SK-N-SH (cell line): ENCODE data around the gene ZDHHC11B. TPM values are rescaled to one million over a fixed set of nuclear protein-coding genes. Genes with fewer than 3 reads are reported as not detected.

Experiments
- CTCF ChIA-PET: fragments of 300-600, 350-600 bp; formaldehyde crosslinking; extraction: SDS; loops from one replicate; lab custom pipeline; 2021; lab: Yijun Ruan, JAX
- POLR2A ChIA-PET: fragments of 350-600 bp; sonication (Branson Sonifier 250); formaldehyde crosslinking; extraction: SDS; loops from one replicate; lab custom pipeline; 2020; ENCODE audit warnings: antibody characterized with exemption, inconsistent platforms; lab: Yijun Ruan, JAX
- DNase-seq: peaks from one replicate; pipeline ENCODE4 v3.0.0; 2012
- H2AFZ ChIP-seq: fragments of 200-600 bp; sonication (generic); 2 replicates; pipeline ENCODE4 v1.8.1; 2016; ENCODE audit warnings: antibody characterized with exemption, mild to moderate bottlenecking, low read depth
- H3F3A ChIP-seq: fragments of 200-600 bp; sonication (generic); replicated peaks from 2 replicates; pipeline ENCODE3; 2016; ENCODE audit warnings: antibody characterized with exemption, mild to moderate bottlenecking; ENCODE audit not compliant: insufficient read depth
- H3K27ac ChIP-seq, 2 experiments: fragments of 200-500 bp in 1 of 2; fragments of 200-600 bp in 1 of 2; sonication (Bioruptor generic) in 1 of 2; sonication (generic), shearing (Covaris generic) in 1 of 2; 2 replicates each; pipeline versions ENCODE4 v1.5.1 to v1.6.1; 2014 to 2016; ENCODE audit warnings: low read depth in 2 of 2, inconsistent platforms in 1 of 2, low read length in 1 of 2, mild to moderate bottlenecking in 1 of 2, mixed read lengths in 1 of 2
- H3K27me3 ChIP-seq: fragments of 200-600 bp; sonication (generic), shearing (Covaris generic); 2 replicates; pipeline ENCODE4 v1.6.1; 2016; ENCODE audit warnings: mixed run types; ENCODE audit not compliant: insufficient read depth
- H3K36me3 ChIP-seq, 2 experiments: fragments of 200-500 bp in 1 of 2; fragments of 200-600 bp in 1 of 2; sonication (Bioruptor generic) in 1 of 2; sonication (generic) in 1 of 2; replicated peaks in 1 of 2; 2 replicates each; pipeline versions ENCODE3 to v1.5.1; 2014 to 2016; ENCODE audit warnings: low read length in 1 of 2, mild to moderate bottlenecking in 1 of 2; ENCODE audit not compliant: insufficient read depth in 2 of 2, control insufficient read depth in 1 of 2
- H3K4me1 ChIP-seq, 2 experiments: fragments of 200-500 bp in 1 of 2; fragments of 200-600 bp in 1 of 2; sonication (Bioruptor generic) in 1 of 2; sonication (generic), shearing (Covaris generic) in 1 of 2; 2 replicates each; pipeline versions ENCODE4 v1.5.1 to v1.6.1; 2014 to 2016; ENCODE audit warnings: low read depth in 1 of 2, low read length in 1 of 2, mixed run types in 1 of 2; ENCODE audit not compliant: insufficient read depth in 2 of 2, control insufficient read depth in 1 of 2
- H3K4me2 ChIP-seq: fragments of 200-600 bp; sonication (generic), shearing (Covaris generic); 2 replicates; pipeline ENCODE4 v1.6.1; 2017; ENCODE audit warnings: mixed run types
- H3K4me3 ChIP-seq, 2 experiments: fragments of 200-500 bp in 1 of 2; fragments of 200-600 bp in 1 of 2; sonication (Bioruptor generic) in 1 of 2; sonication (generic), shearing (Covaris generic) in 1 of 2; 2 replicates each; pipeline versions ENCODE4 v1.5.1 to v1.8.1; 2014 to 2016; ENCODE audit warnings: low read depth in 2 of 2, inconsistent platforms in 1 of 2, low read length in 1 of 2, mild to moderate bottlenecking in 1 of 2, mixed read lengths in 1 of 2, moderate library complexity in 1 of 2
- H3K79me2 ChIP-seq: fragments of 200-600 bp; sonication (generic); 2 replicates; pipeline ENCODE4 v1.8.1; 2017; ENCODE audit warnings: mild to moderate bottlenecking; ENCODE audit not compliant: insufficient read depth
- H3K9ac ChIP-seq: fragments of 200-600 bp; sonication (generic); 2 replicates; pipeline ENCODE4 v1.6.1; 2017; ENCODE audit warnings: mixed run types
- H3K9me2 ChIP-seq: fragments of 200-600 bp; sonication (generic); 2 replicates; pipeline ENCODE4 v1.6.1; 2017; ENCODE audit warnings: mixed run types
- H3K9me3 ChIP-seq: fragments of 200-600 bp; sonication (generic); 2 replicates; pipeline ENCODE4 v1.6.1; 2017; ENCODE audit warnings: mixed run types, mild to moderate bottlenecking, moderate library complexity
- H4K20me1 ChIP-seq: fragments of 200-600 bp; sonication (generic); 2 replicates; pipeline ENCODE4 v1.6.1; 2017; ENCODE audit warnings: mild to moderate bottlenecking, mixed run types; ENCODE audit not compliant: insufficient read depth
- CHD2 ChIP-seq: fragments of 150-350 bp; IDR thresholded peaks from 2 replicates; pipeline ENCODE4 v1.6.1; 2018; ENCODE audit warnings: low read length; ENCODE audit not compliant: partially characterized antibody
- ELF1 ChIP-seq: IDR thresholded peaks from 2 replicates; pipeline ENCODE4 v1.4.0; 2012
- EZH2phosphoT487 ChIP-seq: fragments of 200-600 bp; sonication (generic); IDR thresholded peaks from 2 replicates; pipeline ENCODE4 v1.6.1; 2017; ENCODE audit warnings: low read depth, mixed run types, mild to moderate bottlenecking, antibody characterized with exemption, moderate library complexity, borderline replicate concordance
- GATA2 ChIP-seq: sonication (generic); formaldehyde crosslinking; IDR thresholded peaks from 2 replicates; pipeline ENCODE4 v1.5.0; 2020; ENCODE audit warnings: mild to moderate bottlenecking, missing genetic modification reagents
- JUND ChIP-seq: IDR thresholded peaks from 2 replicates; pipeline ENCODE4 v1.4.0; 2012
- MEF2A ChIP-seq: IDR thresholded peaks from 2 replicates; pipeline ENCODE4 v1.4.0; 2012; ENCODE audit warnings: low read depth, borderline replicate concordance
- POLR2AphosphoS5 ChIP-seq: IDR thresholded peaks from 2 replicates; pipeline ENCODE4 v1.6.1; 2012; ENCODE audit warnings: low read depth, low read length
- RFX5 ChIP-seq: IDR thresholded peaks from 2 replicates; pipeline ENCODE4 v1.6.1; 2012; ENCODE audit warnings: mild to moderate bottlenecking, improper control_type of control experiment, low read length
- SIN3A ChIP-seq: IDR thresholded peaks from 2 replicates; pipeline ENCODE4 v1.6.1; 2012; ENCODE audit warnings: low read depth, mild to moderate bottlenecking, low read length, moderate library complexity, borderline replicate concordance
- SMC3 ChIP-seq: IDR thresholded peaks from 2 replicates; pipeline ENCODE4 v1.6.1; 2012; ENCODE audit warnings: low read depth, low read length, improper control_type of control experiment
- YY1 ChIP-seq: IDR thresholded peaks from 2 replicates; pipeline ENCODE4 v1.4.0; 2012; ENCODE audit warnings: low read depth, mild to moderate bottlenecking
- ZBTB33 ChIP-seq: IDR thresholded peaks from 2 replicates; pipeline ENCODE4 v1.4.0; 2012; ENCODE audit warnings: low read depth, borderline replicate concordance
- WGBS: methylation state at CpG from one replicate; pipeline ENCODE4 v1.1.6; 2017; ENCODE audit warnings: low lambda C conversion rate; 5-methylcytosine and 5-hydroxymethylcytosine counted together
- polyA plus RNA-seq, 3 experiments: library from polyadenylated mRNA; depleted of rRNA; stranded (reverse); fragments of >200 nt; gene quantifications; 2 replicates each; pipeline ENCODE4 v1.2.3, GENCODE V29; 2012
- TF ChIP-seq, protein P1 (sequence below): fragments of 150-350 bp; IDR thresholded peaks from 2 replicates; pipeline ENCODE4 v1.6.1; 2016; ENCODE audit warnings: mild to moderate bottlenecking, low read depth, low read length

Gene ZDHHC11B
- polyA plus RNA-seq, 1 of the 3 experiments (the other 2 are of a cell fraction): not detected

- Histone ChIP-seq H3K27ac (no peak overlapping the region), H3K9me3 (no peaks in the 10 kb centered on the region), H2AFZ (no peak overlapping the region), H3K4me3 (no peak overlapping the region), H3K27me3 (no peaks in the 10 kb centered on the region), H3K4me2 (no peak overlapping the region), H3K9me2 (no peaks in the 10 kb centered on the region), H3K9ac (no peak overlapping the region), H4K20me1 (0 out of 2 replicates have a peak, but pooled peaks cover under 1% of the 10 kb centered on the region), H3K79me2 (no peaks in the 10 kb centered on the region), H3K36me3 (peaks cover 0 to 2% of the 10 kb centered on the region in 2 experiments), H3F3A (no peaks in the 10 kb centered on the region), H3K4me1 (no peaks in the 10 kb centered on the region; a peak in 1 of 4 replicates)
- CTCF ChIA-PET: interaction anchor here (1.7 kb wide), 1 partner anchor 237 kb away, joined by 6 read pairs; no protein-coding TSS in a partner anchor
- DNase-seq: no peak
- TF ChIP-seq RFX5 (no peak), JUND (no peak), YY1 (no peak), POLR2AphosphoS5 (no peak), EZH2phosphoT487 (no peak), SIN3A (no peak), GATA2 (no peak)
- TF ChIP-seq, protein P1, sequence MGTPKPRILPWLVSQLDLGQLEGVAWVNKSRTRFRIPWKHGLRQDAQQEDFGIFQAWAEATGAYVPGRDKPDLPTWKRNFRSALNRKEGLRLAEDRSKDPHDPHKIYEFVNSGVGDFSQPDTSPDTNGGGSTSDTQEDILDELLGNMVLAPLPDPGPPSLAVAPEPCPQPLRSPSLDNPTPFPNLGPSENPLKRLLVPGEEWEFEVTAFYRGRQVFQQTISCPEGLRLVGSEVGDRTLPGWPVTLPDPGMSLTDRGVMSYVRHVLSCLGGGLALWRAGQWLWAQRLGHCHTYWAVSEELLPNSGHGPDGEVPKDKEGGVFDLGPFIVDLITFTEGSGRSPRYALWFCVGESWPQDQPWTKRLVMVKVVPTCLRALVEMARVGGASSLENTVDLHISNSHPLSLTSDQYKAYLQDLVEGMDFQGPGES: no peak
- TF ChIP-seq, all 33 proteins: peak for 0
- WGBS: 94% methylated on average over 30 of the region's 40 CpGs
- POLR2A ChIA-PET: no interaction called here
These were observed 118.4 kb downstream of the ZDHHC11B start for GRCh38 chr5:665956-666711.

GRCh38 chr5:665541-665955 lies 119.0 kb downstream of the ZDHHC11B start:
- Histone ChIP-seq H3K27ac (no peak overlapping the region), H3K4me2 (no peak overlapping the region), H2AFZ (no peak overlapping the region), H3K79me2 (no peaks in the 10 kb centered on the region), H3K9me3 (no peaks in the 10 kb centered on the region), H3K4me1 (no peaks in the 10 kb centered on the region), H3K9me2 (no peaks in the 10 kb centered on the region), H3K36me3 (peaks cover 0 to 3% of the 10 kb centered on the region in 2 experiments), H3F3A (no peaks in the 10 kb centered on the region), H3K9ac (no peak overlapping the region), H3K4me3 (no peak overlapping the region), H3K27me3 (no peaks in the 10 kb centered on the region), H4K20me1 (no peaks in the 10 kb centered on the region)
- DNase-seq: peak; percentile 85
- 84% methylated on average over 8 of the region's 8 CpGs for WGBS
- POLR2A ChIA-PET: no interaction called here
- CTCF ChIA-PET: no interaction called here
- TF ChIP-seq CHD2: no peak

- DNase-seq: no peak
- H3K79me2 ChIP-seq: no peaks in the 10 kb centered on the region
- no peaks in the 10 kb centered on the region for H3K9me3 ChIP-seq
- no peaks in the 10 kb centered on the region for H3K9me2 ChIP-seq
- ChIA-PET CTCF (no interaction called here), POLR2A (no interaction called here)
- H3K4me3 ChIP-seq: no peak overlapping the region
- H3K9ac ChIP-seq: no peak overlapping the region
- no peak overlapping the region for H3K27ac ChIP-seq
- no peak for TF ChIP-seq MEF2A
- no peak for TF ChIP-seq ELF1
- no peak for TF ChIP-seq SMC3
- no peak for TF ChIP-seq ZBTB33
- no peaks in the 10 kb centered on the region for H4K20me1 ChIP-seq
- no peaks in the 10 kb centered on the region for H3K27me3 ChIP-seq
- H3K36me3 ChIP-seq: peaks cover 0 to 7% of the 10 kb centered on the region in 2 experiments
- no peak overlapping the region for H2AFZ ChIP-seq
- no peak overlapping the region for H3K4me2 ChIP-seq
- H3K4me1 ChIP-seq: no peaks in the 10 kb centered on the region
- WGBS: 100% methylated on average over 4 of the region's 20 CpGs
- H3F3A ChIP-seq: no peaks in the 10 kb centered on the region
These were observed 119.6 kb downstream of the ZDHHC11B start for GRCh38 chr5:664994-665360.
